GM19351 (cell line): ENCODE measurements around the gene ERN1.
A peak's percentile ranks its signal among the peaks of the same experiment; 100 is the strongest.

Experiments
- ATAC-seq: cut with Tn5 transposase; IDR thresholded peaks from one replicate; pipeline ENCODE4 v1.9.1; 2021; ENCODE audit warnings: mild to moderate bottlenecking, moderate library complexity; ENCODE audit not compliant: unreplicated experiment

The ERN1 gene

DNA sequence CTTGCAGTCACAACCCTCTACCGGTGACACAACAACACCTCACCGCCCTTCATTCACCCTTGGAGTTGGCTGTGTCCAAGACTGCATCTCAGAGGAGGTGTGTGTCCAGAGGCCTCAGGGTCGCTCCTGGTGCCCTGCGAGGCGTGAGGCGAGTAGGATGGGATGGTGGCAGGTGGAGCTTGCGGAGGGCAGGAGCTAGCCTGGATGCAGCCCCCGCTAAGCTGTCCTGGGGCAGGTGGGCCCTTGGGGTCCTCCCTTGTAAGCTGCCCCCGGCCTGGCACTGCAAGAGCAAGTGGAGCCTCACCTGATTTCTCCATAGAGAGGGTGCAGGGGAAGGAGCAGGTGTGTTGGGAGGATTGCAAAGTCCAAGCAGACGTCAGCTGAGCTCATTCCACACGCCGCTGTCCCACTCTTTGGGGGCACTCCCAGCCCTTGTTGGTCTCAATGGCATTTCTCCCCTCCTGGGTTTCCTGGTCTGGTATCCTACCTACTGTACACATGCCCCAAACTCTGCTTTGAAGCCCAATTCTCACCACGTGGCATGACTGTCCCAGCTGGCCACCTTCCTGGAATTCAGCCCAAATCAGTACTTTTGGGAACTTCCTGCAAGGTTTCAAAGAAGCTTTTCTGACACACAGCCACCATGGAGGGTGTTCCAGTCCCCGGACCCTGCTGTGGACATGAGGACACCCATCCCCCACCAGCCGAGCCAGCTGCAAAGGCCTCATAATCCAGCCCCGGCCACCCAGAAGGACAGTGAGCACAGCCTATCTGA is 91.4 kb downstream of the ERN1 start:
- ATAC-seq: no peak

DNA sequence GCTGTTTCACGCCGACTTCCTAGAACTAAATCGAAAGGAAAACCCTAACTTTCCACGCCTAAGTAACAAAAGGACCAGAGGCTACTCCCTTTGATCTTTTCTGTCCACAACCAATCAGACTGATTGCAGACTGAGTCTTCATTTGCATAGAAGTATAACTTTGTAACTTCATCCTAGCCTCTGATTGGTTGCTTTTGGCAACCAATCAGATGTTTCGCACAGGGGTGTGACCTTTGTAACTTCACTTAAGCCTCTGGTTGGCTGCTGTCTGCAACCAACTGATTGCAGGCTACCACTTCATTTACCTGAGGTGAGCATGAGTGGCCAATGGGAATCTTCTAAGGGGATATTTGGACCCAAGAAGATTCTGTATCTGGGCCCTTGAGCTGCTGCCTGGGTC is 92.1 kb downstream of the ERN1 start:
- no peak for ATAC-seq

DNA sequence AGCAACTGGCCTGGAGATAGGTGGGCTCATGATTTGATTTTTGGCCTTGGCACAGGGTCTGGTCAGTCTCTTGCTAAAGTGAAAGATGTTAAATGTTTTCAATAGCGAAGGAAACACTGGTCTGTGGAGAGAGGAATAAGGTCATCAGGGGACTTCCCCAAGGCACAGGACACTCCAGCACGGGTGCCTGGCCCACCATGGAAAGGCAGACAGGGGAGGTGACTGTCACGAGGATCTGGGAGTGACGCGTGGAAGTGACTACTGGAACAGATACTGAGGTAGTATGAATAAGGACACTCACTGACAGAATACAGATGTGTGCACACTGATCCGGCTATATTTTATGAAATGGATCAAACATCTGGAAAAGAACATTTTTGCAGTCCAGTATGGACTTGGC is 92.8 kb downstream of the ERN1 start:
- ATAC-seq: no peak

DNA sequence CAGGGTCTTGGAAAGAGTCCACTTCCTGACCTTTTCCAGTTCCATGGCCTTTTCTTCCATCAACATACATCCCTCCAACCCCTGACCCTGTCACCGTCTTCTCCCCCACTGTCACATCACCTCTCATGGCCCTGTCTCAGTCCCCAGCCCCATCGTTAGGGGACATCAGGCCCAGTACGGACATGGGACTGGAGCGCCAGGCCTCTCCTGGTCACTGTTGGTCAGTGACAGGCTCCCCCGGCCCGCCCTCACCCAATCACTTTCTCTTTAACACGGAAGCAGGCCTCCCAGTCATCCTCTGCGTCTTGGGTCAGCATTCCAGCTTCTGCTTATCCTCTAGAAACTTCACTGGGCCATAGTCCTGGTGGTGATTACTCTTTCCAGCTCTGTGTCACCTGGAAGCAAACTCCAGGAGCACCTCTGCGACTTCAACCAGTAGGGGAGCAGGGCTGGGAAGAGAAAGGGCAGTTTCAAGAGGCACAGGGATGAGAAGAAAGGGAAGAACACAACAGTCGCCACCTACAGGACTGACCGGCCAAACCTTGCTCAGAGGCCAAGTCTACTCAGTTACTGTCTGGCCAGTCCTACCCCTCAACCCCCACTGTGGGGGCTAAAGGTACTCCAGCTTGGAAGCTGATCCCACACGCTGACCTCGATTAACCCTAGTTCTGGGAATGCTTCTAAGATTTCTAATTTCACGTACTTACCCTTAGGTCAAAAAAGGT is 93.6 kb downstream of the ERN1 start:
- no peak for ATAC-seq

DNA sequence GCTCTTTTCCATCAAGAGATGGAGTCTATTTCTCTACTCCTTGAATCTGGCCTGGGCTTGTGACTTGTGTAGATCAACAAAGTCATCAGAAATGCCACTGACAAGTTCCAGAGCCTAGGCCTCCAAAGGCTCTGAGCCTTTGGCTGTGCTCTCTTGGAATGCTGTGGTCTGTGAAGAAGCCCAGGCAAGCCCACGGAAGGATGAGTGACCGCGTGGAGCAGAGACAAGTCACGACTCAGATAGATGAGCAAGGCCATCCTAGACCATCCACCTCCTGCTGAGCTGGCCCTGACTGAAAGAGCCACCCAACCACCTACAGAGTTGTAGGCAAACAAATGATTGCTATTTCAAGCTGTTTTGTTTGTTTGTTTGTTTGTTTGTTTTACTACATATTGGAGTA is 97.9 kb downstream of the ERN1 start:
- ATAC-seq: no peak

DNA sequence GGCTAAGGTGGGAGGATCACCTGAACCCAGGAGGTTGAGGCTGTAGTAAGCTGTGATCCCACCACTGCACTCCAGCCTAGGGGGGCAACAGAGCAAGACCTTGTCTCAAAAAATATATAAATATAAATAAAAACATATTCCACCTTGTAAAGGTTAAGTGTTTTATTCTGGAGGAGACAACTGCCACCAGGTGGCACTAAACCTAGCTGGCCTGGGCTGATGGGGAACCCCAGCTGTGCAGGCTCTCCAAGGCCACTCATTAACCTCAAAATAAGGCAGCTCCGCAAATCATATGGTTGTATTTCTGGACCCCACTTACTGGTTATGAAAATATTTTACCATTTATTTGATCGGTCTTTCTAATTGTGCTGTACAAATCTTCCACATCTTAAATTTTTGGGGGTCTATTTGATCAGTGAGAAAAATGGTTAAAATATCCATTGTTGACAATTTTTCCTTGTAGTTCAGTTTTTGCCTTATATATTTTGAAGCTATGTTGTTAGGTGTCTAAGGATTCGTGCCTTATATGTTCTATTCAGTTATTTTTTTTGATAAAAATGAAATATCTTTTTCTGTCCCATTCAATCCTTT is 101.0 kb downstream of the ERN1 start:
- no peak for ATAC-seq

DNA sequence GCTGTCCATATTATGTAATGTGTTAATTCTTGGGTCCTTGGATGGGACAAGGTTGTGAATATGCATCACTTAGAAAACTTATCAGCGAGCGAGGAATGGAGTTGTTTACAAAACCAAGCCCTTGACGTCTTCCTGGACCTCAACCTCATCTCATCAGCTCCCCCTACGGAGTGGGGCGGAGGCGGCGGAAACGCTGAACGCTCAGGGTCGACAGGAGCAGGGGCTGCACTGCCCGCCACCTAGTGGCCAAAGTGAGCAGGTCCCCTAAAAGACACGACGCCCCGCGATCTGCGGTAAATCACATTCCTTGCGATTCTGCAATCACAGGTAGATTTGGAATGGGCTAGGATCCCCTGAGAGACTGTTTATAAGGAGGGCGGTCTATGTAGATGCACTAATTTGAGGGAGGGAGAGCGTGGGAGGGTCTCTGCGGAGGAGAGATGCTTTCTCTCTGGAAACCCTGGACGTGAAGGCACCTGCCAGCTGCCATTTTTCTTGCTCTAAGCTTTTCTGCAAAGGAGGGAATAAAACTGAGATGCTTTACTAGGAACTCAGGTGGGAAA is 104.1 kb downstream of the ERN1 start:
- ATAC-seq: peak; percentile 80

DNA sequence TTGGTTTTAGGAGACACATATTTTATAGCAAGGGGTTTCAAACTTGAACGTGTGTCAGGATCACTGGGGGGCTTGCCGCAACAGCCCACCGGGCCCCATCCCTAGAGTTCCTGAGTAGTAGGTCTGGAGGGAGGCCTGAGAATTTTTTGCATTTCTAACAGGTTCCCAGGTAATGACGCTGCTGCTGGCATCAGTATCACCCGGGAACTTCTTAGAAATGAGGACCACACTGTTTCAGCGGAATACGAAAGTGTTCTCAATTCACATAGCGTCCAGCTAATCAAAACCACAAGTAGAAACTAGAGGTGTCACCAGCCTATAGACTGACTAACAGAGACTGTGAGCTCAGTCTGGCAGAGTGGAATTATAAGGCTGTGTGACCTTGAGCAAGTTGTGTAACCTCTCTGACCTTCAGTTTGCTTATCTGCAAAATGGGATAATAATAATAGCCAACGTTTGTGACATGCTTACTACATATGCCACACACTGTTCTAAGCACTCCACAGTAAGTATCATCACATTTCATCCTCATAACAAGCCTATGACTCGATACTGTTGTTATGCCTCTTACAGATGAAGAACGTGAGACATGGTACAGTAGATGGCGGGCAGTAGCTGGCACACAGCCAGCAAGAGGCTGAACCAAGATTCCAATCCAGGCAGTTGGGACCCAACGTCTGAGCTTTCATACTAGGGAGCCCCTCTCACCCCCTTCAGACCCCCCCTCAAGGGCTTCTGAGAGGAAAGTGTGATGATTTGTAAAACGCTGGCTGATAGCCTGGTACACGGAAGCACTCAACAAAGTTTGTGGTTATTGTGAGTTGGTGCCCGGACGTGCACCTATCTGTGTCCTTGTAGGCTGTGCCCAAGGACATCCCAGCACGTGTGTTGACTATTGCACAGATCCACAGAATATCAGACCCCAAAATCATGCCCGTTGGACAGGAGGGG is 104.9 kb downstream of the ERN1 start:
- ATAC-seq: no peak

DNA sequence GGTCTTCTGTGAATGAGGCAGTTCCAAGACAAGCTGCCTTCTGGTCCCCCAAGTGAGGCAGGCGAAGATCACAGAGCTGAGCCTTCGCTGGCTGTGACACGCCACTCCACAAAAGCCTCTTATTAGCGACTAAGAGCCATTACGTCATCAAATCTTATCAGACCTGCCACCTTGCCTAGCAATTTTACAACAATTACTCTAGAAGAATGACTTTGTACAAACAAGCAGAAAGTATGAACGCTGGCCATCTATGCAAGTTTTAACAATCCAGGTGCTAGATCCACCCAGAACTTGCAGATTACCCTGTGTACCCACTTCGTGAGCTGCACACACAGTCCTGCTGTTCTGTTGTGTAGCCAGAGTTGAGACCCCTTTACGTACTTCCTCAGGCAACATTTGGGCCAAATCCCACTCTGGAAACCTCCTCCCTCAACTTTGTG is 105.7 kb downstream of the ERN1 start:
- no peak for ATAC-seq

DNA sequence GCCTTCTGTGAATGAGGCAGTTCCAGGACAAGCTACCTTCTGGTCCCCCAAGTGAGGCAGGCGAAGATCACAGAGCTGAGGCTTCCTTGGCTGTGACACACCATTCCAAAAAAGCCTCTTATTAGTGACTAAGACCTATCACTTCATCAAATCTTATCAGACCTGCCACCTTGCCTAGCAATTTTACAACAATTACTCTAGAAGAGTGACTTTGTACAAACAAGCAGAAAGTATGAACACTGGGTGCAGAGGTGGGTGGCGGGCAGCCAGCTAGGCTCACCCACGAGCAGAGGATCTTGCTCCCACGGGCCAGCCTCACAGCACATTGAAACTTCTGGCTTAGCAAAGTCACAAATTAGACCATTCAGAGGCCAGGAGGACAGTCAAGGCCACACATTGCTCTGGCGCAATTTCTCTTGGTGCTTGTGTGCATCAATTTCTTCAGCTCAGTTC is 107.3 kb downstream of the ERN1 start:
- no peak for ATAC-seq

DNA sequence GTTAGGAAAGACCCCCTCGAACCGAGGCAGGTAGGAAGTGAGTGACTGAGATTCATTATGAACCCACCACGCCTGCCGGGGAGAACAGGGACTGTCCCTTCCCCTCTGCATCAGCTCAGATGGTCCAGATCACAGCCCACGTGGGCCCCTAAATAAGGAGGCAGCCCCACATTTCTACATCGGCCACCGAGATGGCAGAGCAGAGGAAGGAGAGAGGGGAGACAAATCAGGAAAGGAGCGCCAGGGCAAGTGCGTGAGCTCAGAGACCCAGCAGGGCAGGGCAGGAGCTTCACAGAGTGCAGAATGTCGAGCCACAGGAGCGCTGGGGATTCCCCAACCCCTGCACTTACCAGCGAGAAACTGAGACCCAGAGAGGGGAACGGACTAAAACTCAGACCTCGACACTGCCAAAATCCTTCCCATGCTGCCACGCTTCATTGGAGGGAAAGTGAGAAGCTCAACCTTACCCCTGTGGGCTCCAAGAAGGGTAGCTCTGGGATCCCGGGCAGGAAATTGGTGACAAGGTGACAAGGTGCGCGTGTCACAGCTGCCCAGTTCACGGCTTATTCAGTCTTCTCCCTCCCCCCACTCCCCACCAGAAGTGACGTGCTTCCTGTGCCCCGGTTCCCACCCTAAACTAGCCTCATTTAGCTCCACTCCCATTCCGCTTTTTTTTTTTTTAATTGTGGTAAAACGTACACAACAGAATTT is 109.7 kb downstream of the ERN1 start, which contains the start of gene ICAM2:
Gene ICAM2 (minus strand): TSS at position 578 of the 711 bp plus-strand sequence. CDS start 13,942 bp downstream, outside the sequence.
- ATAC-seq: peak; percentile 70

DNA sequence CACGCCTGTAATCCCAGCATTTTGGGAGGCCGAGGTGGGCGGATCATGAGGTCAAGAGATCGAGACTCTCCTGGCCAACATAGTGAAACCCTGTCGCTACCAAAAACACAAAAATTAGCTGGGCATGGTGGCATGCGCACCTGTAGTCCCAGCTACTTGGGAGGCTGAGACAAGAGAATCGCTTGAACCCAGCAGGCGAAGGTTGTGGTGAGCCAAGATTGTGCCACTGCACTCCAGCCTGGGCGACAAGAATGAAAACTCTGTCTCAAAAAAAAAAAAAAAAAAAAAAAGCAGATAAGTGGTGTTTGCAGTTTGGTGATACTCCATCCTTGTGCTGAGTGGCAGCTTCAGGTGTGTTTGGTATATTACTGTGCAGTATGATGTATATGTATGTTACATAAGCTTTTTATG is 110.4 kb downstream of the ERN1 start:
- ATAC-seq: peak; percentile 7

DNA sequence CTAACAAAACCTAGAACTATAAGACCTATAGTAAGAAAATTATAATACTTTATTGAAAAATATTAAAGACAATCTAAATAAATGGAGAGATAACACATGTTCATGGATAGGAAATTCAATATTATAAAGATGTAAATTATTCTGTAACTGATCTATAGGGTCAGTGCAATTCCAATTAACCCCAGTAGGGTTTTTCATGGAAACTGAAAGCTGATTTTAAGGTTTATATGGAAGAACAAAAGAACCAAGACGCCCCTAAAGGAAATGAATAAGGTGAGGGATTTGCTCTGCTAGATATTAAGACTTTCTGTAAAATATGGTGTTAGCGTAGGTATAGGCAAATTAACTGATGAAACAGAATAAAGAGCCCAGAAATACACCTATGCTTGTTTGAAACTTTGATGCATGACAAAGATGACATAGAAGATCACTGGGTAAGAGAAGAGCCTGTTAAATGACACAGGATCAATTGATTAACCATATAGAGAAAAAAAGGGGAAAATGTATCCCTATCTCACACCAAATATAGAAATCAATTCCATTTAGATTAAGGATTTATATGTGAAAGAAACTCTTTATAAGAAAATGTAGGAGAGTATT is 112.5 kb downstream of the ERN1 start:
- no peak for ATAC-seq

DNA sequence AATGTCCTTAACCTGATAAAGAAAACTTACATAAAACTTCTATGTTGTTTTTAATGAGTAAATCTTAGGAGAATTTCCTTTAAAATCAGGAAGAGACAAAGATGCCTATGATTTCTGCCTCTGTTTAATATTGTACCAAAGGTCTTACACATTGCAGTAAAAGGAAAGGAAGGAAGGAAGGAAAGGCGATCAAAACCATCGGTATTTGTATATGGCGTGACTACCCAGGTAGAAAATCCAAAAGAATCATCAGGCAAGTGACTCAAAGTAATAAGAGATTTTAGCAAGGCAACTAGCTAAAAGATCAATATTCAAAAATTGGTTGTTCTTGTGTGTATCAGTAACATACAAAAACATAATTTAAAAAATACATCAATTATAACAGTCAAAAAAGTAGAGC is 113.0 kb downstream of the ERN1 start:
- no peak for ATAC-seq

DNA sequence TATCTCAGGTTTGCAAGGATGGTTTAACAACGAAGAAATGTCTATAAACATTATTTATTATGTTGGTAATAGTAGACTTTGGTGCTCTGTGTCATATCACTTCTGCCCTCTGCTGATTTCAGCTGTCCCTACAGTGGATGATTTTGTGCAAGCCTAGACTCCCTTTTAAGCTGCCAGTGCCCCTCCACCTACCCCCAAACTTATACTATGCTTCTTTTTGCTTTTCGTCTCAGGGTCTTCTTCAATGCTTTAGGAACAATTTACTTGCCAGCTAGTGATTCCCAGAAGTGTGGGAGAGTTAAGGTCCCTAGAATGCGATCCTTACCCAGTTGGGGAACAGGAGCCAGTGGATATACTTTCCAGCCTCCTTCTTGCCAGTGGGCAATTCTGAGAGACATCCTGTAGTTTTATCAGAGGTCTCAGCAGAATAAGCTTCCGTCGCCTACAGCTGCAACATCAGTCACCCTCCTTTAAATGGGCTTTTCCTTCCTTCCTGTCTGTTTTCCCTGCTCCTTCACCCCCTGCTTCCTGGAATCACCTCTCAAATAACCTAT is 113.6 kb downstream of the ERN1 start:
- ATAC-seq: no peak

DNA sequence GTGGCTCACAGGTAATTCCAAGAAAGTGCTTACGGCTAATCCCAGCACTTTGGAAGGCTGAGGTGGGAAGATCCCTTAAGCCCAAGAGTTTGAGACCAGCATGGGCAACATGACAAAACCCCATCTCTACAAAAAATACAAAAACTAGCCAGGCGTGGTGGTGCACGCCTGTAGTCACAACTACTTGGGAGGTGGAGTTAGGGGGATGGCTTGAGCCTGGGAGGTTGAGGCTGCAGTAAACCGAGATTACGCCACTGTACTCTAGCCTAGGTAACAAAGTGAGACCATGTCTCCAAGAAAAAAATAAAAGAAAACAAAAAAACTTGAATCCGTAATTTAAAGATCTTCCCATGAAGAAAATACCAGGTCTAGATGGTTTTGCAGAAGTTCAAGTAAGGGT is 114.5 kb downstream of the ERN1 start:
- ATAC-seq: no peak

DNA sequence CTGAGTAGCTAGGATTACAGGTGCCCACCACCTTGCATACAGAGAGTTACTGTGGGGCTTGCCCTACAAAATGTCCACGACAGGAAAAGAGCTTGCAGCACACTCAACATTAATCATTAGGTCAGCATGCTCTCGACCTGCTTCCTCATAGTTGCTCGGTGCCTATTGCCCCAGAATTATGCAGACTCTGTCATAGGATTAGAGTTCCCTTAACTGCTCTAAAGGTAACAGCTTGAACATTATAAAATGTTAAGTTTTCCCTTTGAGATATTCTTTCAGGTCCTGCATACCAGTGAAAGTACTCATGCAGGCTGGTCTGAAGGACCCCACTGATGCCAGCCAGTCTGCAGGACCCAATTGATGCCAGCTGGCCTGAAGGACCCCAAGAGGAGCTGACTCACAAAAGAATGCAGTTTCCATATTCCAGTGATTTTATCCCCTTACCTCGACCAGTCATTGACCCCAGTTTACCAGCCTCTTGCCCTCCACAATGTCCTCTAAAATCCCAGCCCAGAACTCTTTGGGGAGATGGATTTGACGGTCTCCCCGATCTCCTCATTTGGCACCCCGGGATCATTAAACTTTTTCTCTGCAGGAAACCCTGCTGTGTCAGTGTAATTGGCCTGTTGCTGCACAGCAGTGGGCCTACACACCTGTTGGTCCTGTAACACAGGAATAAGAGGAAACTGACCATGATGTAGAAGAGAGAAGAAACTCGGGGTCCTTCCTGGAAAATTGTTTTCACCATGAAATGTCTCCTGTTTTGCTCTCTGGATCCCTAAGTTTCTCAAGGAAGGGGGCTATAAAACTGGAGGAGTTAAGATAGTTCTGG is 120.2 kb downstream of the ERN1 start:
- ATAC-seq: no peak

DNA sequence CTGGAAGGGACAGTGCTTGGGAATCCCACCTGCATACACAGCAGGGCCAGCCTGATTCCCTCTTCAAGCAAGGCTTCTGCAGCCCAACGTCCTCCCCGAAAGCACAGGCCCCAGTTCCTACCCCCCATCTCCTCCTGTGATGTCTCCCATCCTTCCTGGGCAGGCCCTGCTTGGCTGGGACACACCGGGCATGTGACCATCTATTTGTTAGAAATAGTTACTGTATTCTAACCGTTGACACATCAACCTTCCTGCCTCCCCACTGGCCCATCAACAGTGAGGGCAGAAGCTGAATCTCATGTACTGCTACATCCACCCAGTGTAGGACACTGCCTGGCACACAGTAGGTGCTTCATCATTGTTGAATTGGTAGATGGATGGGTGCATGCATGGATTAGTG is 121.1 kb downstream of the ERN1 start:
- ATAC-seq: no peak
